NCI-H526 treated with DMSO at 0.1 percent for 48 hours (cell line): Measurements from ENCODE around the gene MBD4.

ENCODE experiments used
- DNase-seq: peaks from one replicate; lab custom pipeline; 2025; lab: John Stamatoyannopoulos, UW

MBD4 gene

GRCh38 chr3:129382366-129382765 lies 57.4 kb downstream of the MBD4 start:
- no peak for DNase-seq
